Right lung (tissue), 5 donors: ENCODE measurements around the gene SELENOV. TPM values are rescaled to one million over a fixed set of nuclear protein-coding genes. Genes with fewer than 3 reads are reported as not detected.

ENCODE experiments used
- DNase-seq, 2 donors: peaks; one replicate each; pipeline ENCODE4 v3.0.0-alpha.2; 2013
- polyA plus RNA-seq, 5 donors: library from polyadenylated mRNA; unstranded; fragments of 120-200 nt; gene quantifications; one replicate each; pipeline versions ENCODE4 v1.2.1 to v1.2.3, GENCODE V29; 2013; ENCODE audit warnings: inconsistent platforms in 1 of 5, low replicate concordance in 1 of 5; ENCODE audit not compliant: insufficient read length in 5 of 5, insufficient read depth in 1 of 5

Gene SELENOV
- polyA plus RNA-seq, 5 donors, result 0.25 to 0.51 (median 0.42) TPM; not detected in 1

- no peak for DNase-seq
These were observed 22.7 kb upstream of the SELENOV start for GRCh38 chr19:39492225-39492624.

- DNase-seq, result no peak
These were observed 22.2 kb upstream of the SELENOV start for GRCh38 chr19:39492788-39493187.

GRCh38 chr19:39494661-39495060 lies 20.3 kb upstream of the SELENOV start:
- no peak for DNase-seq

- DNase-seq, result no peak
These were observed 18.9 kb upstream of the SELENOV start for GRCh38 chr19:39496063-39496462.

GRCh38 chr19:39497701-39497995 lies 17.3 kb upstream of the SELENOV start:
- no peak for DNase-seq

GRCh38 chr19:39497996-39498797 lies 16.7 kb upstream of the SELENOV start:
- peak in 1 of 2 donors; percentile 48 for DNase-seq

GRCh38 chr19:39498798-39499642 lies 15.9 kb upstream of the SELENOV start, which contains the start of gene DLL3:
DLL3 (plus strand) TSS chr19:39498947; CDS start chr19:39498975, 28 bp downstream.
- no peak for DNase-seq

GRCh38 chr19:39499932-39500331 lies 15.0 kb upstream of the SELENOV start:
- no peak for DNase-seq

- DNase-seq, result no peak
These were observed 14.4 kb upstream of the SELENOV start for GRCh38 chr19:39500543-39500942.

GRCh38 chr19:39501340-39501739 lies 13.6 kb upstream of the SELENOV start:
- DNase-seq, result no peak

- DNase-seq, result peak; percentile 50 to 54
These were observed 12.1 kb upstream of the SELENOV start for GRCh38 chr19:39502640-39503417.

GRCh38 chr19:39506598-39506943 lies 8.4 kb upstream of the SELENOV start:
- no peak for DNase-seq

- DNase-seq, result peak in 1 of 2 donors; percentile 26
These were observed 7.8 kb upstream of the SELENOV start for GRCh38 chr19:39506944-39507714.

GRCh38 chr19:39507715-39508364 lies 7.1 kb upstream of the SELENOV start:
- DNase-seq, result no peak

- DNase-seq, result no peak
These were observed 6.3 kb upstream of the SELENOV start for GRCh38 chr19:39508629-39509028.

GRCh38 chr19:39509233-39509632 lies 5.7 kb upstream of the SELENOV start:
- no peak for DNase-seq

- DNase-seq, result no peak
These were observed 2.0 kb upstream of the SELENOV start for GRCh38 chr19:39512988-39513387.

- DNase-seq, result no peak
These were observed 732 bp downstream of the SELENOV start for GRCh38 chr19:39515551-39516191.

GRCh38 chr19:39516270-39516669 lies 1.3 kb downstream of the SELENOV start:
- no peak for DNase-seq

GRCh38 chr19:39517432-39517831 lies 2.5 kb downstream of the SELENOV start:
- DNase-seq, result no peak
